GM18873 (cell line): ENCODE measurements around the gene TOMM34.

Source experiments
- ATAC-seq: cut with Tn5 transposase; IDR thresholded peaks from one replicate; pipeline ENCODE4 v1.9.1; 2021; ENCODE audit warnings: mild to moderate bottlenecking, moderate library complexity, moderate number of reproducible peaks; ENCODE audit not compliant: unreplicated experiment, low FRiP score

The TOMM34 gene

DNA sequence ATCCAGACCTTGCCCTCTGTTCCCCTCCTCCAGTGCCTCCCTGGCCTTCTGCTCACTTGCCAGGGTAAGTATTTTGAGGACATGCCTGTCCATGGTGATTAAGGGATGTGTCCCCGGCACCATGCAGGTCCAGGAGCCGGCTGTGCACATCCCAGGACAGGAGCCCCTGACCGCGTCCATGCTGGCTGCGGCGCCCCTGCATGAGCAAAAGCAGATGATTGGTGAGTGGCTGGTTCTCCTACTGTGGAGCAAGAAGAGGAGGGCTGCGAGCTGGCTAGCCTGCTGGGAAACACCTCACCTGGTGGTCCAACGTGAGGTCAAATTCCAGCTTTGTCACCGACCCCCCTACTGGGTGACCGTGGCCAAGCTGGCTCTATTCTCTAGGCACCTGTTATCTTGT lies 23.7 kb downstream of the TOMM34 start:
- ATAC-seq: no peak

DNA sequence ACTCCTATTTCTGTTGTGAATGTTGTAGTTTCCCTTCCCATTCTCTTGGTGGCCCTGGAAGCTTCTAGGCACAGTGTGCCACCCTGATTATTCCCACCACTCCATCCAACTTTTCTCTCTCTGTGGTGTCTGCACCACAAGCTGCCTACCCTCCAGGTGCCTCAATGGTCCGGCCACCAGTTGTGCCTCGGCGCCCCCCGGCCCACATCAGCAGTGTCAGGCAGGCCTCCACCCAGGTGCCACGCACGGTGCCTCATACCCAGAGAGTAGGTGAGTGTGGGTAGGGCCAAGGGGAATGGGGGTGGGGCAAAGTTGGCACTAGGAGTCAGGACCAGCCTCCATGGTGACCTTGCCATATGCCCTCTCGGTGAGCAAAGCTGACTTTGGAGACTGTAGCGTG lies 27.3 kb downstream of the TOMM34 start:
- no peak for ATAC-seq

DNA sequence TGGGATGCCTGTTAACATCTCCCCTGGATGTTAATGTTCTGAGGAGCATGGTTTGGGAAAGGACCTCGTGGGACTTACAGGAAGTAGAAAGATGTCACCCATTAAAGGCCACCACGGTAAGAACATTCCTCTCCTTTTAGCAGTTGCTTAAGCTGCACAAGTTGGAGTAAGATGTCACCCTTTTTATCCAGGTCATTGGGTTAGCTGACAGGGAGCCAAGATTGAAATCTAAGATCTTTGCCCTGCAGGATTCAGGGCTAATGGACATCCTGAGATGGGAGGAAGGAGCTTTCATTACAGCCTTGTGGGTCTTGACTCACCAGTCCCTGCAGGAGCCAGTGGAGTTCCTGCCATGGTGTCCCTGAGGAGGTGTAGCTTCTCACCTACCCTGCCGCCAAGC lies 28.3 kb downstream of the TOMM34 start:
- no peak for ATAC-seq

DNA sequence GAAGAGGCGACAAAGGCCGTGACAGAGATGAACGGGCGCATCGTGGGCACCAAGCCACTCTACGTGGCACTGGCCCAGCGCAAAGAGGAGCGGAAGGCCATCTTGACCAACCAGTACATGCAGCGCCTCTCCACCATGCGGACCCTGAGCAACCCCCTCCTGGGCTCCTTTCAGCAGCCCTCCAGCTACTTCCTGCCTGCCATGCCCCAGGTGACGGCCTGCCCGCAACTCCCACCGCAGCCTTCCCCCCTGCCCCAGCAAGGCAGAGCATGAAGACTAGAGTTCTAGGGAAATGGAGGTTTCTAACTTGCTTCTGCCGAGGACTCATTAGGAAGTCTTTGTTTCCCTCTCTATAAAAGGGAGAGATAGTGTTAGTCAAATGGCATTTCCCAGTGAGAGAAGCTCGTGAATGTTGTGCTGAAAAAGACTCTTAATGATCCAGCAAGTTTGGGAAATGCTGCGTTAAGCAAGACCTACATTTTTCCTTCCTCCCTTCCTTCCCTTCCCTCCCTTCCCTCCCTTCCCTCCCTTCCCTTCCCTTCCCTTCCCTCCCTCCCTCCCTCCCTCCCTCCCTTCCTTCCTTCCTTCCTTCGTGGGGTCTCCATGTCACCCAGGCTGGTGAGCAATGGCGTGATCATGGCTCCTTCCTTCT lies 29.6 kb downstream of the TOMM34 start:
- ATAC-seq: no peak

DNA sequence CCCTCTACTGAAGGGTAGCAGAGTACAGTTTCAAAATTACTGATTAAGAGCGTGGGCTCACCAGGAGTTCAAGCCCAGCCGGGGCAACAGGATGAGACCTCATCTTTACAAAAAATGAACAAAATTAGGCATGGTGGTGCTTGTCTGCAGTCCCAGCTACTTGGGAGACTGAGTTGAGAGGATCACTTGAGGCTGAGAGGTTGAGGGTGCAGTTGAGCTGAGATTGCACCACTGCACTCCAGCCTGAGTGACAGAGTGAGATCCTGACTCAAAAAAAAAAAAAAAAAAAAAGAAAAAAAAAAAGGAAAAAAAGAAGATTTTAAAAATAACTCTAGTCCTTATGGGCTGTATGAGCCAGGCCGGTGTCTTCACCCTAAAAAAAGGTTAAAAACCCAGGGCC lies 31.6 kb downstream of the TOMM34 start:
- no peak for ATAC-seq

DNA sequence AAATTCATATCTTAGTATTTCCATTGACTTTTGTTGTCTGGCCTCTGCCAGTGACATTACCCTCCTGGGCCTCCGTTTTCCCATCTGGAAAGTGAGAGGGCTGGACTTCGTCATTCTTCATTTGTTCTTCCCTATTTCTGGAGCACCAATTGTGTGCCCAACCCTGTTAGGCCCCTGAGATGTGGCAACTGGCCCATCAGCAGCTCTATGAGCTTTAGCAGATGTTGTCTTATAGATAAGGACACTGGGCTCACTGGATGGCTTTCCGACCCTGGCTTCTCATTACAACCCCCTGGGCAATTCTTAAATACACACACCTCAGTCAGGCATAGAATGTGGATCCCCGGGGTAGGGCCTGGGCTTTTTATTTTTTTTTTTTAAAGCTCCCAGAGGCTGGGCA lies 35.7 kb downstream of the TOMM34 start:
- ATAC-seq: no peak

DNA sequence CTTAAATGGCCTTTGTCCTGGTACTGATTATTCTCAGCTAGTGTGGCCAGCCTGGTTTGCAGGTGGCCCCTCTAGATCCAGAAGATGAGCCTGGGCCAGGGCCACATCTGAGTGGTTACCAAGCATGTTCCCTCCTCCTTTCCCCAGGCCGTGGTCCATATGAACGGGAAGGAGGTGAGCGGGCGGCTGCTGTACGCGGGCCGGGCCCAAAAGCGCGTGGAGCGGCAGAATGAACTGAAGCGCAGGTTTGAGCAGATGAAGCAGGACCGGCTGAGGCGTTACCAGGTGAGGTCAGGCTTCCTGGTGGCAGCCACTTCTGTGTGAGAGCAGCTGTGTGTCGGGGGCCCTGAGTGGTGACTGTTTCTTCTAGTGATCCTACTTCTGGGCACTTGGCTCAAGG lies 38.8 kb downstream of the TOMM34 start:
- no peak for ATAC-seq

DNA sequence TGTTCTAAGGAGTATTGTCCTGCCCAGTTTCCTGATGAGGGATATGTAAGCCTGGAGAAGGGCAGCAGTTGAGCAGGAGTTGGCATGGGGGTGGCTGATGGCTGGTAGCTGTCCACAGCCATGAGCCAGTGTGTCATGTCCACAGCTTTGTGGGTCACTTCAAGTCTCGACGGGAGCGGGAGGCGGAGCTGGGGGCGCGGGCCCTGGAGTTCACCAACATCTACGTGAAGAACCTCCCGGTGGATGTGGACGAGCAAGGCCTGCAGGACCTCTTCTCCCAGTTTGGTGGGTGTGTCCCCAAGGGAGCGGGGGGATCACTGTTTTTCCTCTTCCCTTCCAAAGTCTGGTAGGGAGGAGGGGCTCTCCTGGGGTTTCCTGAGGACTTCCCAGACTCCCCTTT lies 41.4 kb downstream of the TOMM34 start:
- no peak for ATAC-seq

DNA sequence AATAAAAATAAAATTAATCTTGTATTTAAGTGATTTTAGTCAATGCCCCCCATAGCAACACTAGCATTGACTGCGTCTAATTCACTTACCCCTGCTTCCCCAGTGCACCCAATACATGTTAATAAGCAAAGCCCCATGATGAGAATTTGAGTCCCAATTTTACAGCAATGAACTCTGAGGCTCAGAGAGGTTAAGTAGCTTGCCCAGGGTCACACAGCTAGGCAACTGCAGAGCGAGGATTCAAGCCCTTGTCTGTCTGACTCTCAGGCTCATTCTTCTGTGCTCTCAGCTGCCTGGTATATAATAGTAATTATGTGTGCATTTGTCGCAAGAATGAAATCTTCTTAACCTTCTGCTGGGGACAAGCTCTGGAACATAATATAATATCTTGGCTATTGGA lies 41.9 kb downstream of the TOMM34 start:
- no peak for ATAC-seq

DNA sequence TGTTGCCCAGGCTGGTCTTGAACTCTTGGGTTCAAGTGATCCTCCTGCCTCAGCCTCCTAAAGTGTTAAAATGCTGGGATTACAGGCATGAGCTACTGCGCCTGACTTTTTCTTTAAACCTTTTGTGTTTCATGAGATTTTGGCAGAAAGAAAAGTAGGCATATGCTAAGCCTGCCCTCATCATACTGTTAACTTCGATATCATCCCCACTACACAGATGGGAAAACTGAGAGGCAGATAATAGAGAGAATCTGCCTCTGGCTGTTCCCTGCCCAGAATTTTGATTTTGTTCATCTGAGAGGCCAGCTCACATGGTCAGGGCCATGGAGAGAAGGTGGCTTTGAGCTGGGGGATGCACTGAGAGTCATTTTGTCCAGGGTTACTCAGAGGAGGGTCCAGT lies 42.8 kb downstream of the TOMM34 start:
- no peak for ATAC-seq

DNA sequence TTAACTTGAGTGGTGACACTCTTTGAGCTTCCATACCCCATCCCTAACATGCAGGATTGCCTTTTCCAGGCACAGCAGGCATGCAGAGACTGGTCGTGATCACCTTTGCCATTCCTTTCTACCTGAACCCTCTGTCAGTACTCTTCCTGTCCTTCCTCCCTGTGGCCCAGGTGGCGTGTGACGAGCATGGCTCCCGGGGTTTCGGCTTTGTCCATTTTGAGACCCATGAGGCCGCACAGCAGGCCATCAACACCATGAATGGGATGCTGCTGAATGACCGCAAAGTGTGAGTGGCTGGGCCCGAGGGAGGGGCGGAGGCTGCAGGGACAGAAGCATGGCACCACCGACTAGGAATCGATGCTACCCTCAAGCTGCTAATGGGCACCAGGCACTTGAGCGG lies 43.6 kb downstream of the TOMM34 start:
- no peak for ATAC-seq

DNA sequence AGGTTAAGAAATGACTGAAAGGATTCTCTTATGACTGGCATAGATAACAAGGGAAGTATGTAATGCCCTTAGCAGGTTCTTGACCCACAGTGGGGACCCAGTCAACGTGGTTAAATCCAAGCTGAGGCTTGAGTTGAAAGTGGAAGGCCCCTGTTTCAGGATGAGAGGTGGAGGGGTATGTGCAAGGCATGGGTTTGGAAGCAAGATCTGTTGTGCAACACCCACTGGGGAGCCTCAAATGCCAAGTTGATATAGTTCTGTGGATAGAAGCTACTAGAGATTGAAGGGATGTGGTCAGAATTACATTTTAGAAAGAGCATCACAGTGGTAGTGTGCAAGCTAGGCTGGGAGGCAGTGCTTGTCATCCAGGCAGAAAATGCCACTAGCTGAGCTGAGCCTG lies 45.3 kb downstream of the TOMM34 start:
- ATAC-seq: no peak

DNA sequence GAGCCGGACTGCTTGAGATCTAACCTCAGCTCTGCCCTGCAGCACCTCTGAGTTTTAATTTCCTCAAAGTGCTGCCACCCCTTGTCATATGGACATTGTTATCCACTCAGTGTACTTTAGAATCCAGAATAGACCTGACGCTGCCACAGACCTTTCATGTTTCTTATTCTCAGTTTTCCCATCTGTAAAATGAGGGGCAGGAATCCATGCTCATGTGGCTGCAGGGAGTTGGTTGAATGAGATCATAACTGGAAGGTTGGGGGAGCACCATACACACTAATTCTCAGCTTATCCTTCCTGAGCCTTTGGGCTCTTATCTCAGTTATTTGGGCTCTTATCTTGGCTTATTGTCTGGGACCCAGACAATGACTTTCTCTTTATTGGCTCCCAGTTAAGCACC lies 48.0 kb downstream of the TOMM34 start:
- no peak for ATAC-seq

DNA sequence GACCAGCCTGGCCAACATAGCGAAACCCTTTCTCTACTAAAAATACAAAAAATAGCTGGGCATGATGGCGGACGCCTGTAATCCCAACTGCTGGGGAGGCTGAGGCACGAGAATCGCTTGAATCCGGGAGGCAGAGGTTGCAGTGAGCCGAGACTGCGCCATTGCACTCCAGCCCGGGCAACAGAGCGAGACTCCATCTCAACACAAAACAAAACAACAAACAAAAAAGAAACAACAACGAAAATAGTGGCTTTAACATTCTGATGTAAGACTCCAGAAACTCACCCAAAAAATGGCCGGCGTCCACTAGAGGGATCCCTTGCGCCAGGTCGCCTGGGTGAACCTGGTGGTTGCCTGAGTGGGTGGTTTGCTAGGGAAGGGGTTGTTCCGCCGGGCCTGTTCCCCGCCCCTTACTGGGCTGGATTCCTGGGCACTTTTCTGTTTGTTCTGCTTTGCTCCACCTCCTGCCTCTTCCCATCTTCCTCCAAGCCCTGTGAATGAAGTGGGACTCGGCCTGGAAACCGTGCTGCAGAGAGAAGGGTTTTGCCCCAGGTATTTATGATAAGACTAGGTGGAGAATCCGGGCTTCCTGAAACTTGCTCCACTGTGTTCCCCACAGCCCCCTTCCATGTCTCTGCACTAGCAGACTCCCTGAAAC lies 48.8 kb downstream of the TOMM34 start:
- ATAC-seq: no peak

DNA sequence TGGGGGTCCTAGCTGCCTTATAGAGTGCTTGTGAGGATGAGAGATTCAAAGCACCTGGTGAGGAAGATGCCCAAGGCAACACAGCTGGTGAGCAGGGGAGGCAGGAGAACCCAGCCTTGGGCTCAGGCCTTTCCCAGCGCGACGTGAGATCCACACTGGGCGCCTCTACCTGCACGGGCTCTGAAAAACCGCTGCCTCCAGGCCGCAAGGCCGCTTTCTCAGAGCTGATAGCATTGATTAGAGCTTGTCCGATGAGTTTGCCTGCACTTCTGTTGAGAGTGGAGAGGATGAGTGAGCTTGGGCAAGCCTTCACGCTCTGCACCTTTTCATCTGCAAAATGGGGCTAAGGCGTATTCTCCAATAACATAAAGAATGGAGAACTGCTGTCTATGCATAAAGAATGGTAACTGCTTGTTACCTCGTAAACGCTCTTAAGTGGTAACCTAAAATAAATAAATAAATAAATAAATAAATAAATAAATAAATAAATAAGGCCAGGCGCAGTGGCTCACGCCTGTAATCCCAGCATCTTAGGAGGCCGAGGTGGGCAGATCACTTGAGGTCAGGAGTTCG lies 49.4 kb downstream of the TOMM34 start:
- ATAC-seq: no peak

DNA sequence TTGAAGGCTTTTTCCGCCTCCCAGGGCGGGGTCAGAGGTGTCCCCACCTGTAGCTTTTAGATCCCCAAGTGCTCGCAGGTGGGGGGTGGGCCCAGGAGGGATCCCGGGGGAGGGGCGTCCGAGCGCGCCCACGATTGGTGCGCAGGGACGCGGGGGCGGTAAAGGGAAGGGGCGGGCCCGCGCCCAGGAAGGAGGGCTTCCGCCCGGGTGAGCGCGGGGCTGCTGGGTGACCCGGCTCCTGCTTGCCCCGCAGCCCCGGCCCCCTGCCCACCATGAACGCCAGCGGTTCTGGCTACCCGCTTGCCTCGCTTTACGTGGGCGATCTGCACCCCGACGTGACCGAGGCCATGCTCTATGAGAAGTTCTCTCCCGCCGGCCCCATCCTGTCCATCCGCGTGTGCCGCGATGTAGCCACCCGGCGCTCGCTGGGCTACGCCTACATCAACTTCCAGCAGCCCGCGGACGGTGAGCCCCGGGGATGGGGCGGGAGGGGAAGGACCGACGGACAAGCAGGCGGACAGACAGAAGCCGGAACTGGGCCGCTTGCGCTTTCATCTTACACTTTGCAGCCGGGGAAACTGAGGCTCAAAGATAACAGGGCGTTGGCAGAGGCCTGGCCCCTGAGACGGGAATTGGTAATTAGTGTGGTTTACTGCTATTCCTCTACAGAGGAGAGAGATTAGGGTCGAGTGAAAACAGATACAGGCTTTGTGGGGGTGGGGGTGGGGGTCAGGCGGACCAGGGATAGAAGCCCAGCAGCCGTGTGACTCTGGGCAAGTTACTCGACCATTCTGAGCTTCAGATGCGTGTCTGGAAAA lies 50.1 kb downstream of the TOMM34 start, which contains the start of gene PABPC1L:
Gene PABPC1L (plus strand): TSS at position 189 of the 818 bp plus-strand sequence. CDS start 84 bp downstream, at position 273.
- peak; percentile 39 for ATAC-seq

DNA sequence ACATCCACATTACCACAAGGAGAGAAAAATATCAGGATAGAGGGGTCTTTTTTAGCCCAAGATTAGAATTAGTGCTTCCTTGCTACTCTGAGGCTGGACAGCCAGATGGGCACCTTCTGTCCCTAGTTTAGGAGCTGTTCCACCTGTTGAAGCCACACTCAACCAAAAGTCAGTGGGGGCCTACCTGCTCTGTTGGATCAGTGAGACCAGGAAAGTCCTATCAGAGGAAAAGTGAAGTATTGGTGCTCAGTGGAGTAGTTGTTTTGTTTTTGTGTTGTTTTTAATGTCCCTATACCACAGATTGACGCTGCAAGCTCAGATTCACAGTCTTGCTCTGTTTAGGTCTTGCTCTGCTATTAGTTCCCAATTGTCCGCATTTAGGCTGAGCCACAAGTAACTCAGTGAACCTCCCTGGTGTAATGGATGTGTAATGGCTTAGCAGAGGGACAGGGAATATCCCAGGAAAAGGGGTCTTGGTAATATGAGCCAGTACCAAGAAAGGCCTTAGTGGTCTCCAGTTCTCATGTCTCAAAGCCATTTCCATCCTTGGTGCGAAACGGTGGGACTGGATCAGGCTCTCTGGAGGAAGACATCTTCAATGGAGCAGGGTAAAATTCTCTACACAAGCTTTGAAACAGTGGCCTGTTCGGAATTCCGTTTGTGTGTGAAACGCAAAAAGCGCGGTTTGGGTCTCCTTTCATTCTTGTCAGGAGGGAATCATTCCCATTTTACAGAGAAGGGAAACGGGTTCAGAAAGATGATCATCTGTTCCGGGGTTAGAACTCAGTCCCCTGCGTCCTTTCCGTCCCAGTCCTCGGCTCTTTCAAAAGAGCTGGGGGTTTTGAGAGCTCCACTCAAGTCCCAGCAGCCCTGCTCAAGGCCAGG lies 51.0 kb downstream of the TOMM34 start:
- no peak for ATAC-seq

DNA sequence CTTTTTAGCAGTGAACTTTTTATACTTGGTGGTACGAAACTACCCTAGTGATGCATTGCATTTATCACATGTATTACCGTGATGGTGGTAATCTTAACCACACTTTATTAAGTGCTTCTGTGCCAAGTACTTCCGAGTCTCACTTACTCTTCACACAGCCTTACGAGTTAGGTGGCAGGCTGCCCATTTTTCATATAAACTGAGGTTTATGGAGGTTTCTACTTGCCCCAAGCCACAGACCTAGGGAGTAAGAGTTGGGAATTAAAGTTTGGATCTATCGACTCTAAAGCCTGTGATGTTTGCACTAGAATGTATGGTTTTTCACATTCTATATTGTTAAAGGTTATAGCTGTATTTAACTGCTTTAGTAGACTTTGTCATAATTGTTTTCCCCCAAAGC lies 55.8 kb downstream of the TOMM34 start:
- ATAC-seq: no peak

DNA sequence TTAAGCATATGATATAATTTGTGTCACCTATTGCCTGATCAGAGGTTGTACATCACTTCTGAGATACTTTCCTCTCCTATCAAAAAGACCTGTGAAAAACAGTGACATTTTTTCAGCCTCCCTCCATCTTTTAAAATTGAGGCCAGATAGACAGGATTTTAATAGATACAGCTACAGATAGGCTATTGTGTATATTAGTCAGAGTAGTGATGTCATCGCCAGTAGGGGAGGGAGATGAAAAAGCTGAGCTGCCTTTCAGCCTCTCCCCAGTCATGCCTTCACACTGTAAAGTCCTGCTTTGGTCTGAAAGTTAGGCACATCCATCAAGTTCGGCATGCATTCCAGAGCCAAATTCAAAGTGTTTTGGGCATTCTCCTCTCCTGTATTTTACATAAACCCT lies 58.2 kb downstream of the TOMM34 start:
- ATAC-seq: no peak

DNA sequence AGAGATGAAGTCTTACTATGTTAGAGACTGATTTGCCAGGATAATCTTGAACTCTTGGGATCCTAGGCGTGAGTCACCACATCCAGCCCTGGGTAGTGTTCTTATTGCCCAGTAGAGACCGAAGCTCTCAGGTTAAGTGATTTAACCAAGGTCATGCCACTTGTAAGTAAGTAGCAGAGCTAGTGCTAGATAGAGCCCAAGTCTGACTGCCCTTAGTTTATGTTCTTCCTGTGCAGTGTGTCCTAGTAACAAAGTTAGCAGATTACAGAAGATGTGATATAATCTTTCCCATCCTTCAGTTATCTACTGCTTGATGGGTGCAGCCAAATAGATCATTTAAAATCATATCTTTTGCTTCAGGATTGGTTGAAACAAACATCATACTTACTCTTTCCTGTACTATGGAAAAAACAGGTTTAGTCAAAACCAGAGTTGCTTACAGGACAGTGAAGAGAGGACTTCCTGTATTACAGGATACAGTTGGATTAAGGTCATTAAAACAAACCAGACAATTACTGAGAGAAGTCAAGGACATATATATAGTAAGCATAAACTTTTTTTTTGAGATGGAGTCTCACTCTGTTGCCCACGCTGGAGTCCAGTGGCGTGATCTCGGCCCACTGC lies 59.9 kb downstream of the TOMM34 start:
- no peak for ATAC-seq
